ENCODE measurements around the gene HPN.

DNA sequence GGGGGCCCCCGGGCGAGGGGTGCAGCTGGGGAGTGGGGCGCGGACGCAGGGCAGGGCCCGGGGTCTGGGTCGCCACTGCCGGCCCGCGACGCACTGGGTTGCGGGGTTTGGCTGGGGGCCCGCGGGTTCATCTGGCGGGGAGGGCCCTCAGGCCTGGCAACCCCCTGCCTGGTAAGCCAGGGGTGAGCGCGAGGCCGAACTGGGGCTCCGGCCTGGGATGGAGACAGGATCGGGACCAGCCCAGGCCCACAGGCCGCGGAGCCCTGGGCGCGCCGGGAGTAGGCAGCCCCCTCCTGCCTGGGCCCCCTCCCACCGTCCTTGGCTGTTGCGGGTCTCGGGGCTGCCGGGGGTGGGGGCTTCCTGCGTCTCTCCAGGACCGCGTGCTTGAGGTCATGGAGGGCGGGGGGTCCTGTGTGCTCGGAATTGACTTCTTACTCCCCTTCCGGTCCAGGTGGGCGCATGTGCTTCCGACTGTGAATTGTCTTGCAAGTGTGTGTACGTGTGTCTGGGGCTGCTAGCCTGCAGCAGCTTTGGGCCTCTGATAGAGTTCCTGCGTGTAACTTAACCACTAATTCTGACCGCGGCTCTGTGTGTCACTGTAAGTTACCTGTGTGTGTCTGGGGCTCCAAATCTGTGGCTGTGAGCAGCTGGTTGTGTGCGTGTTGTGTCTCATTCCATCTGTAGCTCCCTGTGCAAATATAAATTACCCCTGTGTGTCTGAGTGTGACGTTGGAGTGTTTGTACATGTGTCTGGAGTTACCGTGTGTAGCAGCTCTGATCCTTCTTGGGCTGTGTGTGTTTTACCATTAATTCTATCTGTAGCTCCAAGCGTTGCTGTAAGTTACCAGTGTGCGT is 40.6 kb upstream of the HPN start:
- TF ChIP-seq, protein P1, sequence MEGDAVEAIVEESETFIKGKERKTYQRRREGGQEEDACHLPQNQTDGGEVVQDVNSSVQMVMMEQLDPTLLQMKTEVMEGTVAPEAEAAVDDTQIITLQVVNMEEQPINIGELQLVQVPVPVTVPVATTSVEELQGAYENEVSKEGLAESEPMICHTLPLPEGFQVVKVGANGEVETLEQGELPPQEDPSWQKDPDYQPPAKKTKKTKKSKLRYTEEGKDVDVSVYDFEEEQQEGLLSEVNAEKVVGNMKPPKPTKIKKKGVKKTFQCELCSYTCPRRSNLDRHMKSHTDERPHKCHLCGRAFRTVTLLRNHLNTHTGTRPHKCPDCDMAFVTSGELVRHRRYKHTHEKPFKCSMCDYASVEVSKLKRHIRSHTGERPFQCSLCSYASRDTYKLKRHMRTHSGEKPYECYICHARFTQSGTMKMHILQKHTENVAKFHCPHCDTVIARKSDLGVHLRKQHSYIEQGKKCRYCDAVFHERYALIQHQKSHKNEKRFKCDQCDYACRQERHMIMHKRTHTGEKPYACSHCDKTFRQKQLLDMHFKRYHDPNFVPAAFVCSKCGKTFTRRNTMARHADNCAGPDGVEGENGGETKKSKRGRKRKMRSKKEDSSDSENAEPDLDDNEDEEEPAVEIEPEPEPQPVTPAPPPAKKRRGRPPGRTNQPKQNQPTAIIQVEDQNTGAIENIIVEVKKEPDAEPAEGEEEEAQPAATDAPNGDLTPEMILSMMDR (conservative IDR thresholded peaks at IDR 0.05; ENCODE audit: low read length): no peak
- no peak for TF ChIP-seq EZH2phosphoT487 (IDR thresholded peaks at IDR 0.05; ENCODE audit: borderline replicate concordance)

All from Loucy (cell line).